Endothelial cell of umbilical vein (primary cell): ENCODE data around the gene RUBCN.
"Not testable (repeated sequence)": the region's sequence is repeated elsewhere in the genome, so short reads cannot be mapped to it uniquely, and the experiment has no call there.

Experiments used
- EZH2 ChIP-seq: IDR thresholded peaks from 2 replicates; pipeline ENCODE4 v1.6.1; 2012; ENCODE audit warnings: borderline replicate concordance, low read depth, mild to moderate bottlenecking, moderate library complexity, low read length, inconsistent platforms; ENCODE audit not compliant: severe bottlenecking
- FOS ChIP-seq: IDR thresholded peaks from 2 replicates; pipeline ENCODE4 v1.6.1; 2011; ENCODE audit warnings: mild to moderate bottlenecking, low read length, moderate library complexity, borderline replicate concordance; ENCODE audit not compliant: insufficient read depth
- GATA2 ChIP-seq: IDR thresholded peaks from 2 replicates; pipeline ENCODE4 v1.7.0; 2011; ENCODE audit warnings: low read depth, mild to moderate bottlenecking, moderate library complexity, mixed read lengths, low read length; ENCODE audit not compliant: insufficient read length, insufficient read depth
- POLR2A ChIP-seq: IDR thresholded peaks from 2 replicates; pipeline ENCODE4 v1.6.1; 2012; ENCODE audit warnings: low read depth, mild to moderate bottlenecking, control low read depth, low read length
- POLR2AphosphoS5 ChIP-seq: IDR thresholded peaks from 2 replicates; pipeline ENCODE4 v1.6.1; 2012; ENCODE audit warnings: low read depth, mild to moderate bottlenecking, control low read depth, low read length, moderate library complexity; ENCODE audit not compliant: insufficient read depth
- TF ChIP-seq, protein P1 (sequence below), 2 donors: IDR thresholded peaks; 1 replicate in 1 of 2; 2 replicates in 1 of 2; pipeline ENCODE4 v1.5.1; 2011; ENCODE audit warnings: low read length in 2 of 2, mild to moderate bottlenecking in 2 of 2, moderate library complexity in 2 of 2, control low read depth in 1 of 2, inconsistent platforms in 1 of 2, low read depth in 1 of 2; ENCODE audit not compliant: insufficient read depth in 1 of 2; ENCODE audit errors: extremely low read depth in 1 of 2
- TF ChIP-seq, protein P2 (sequence below): IDR thresholded peaks from 2 replicates; pipeline ENCODE4 v1.6.1; 2011; ENCODE audit not compliant: insufficient read depth, insufficient read length

DNA sequence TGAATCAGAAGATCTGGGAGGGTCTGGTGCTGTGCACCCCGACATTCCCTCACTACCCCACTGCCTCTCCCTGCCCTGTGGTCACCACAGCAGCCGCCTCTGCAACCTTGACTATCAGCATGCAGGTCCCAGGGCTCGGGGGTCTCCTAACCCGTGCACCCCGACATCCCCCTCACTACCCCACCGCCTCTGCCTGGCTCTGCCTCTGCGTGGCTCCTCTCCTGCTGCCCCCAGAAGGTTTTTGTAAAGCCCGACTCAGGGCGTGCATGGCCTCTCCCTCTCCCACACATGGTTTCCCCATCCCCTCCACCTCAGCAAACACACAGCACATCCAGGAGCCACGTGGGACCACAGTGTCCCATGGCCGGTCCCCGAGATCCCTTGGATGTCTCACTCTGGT, 79.7 kb downstream of the RUBCN start:
- TF ChIP-seq, protein P1, sequence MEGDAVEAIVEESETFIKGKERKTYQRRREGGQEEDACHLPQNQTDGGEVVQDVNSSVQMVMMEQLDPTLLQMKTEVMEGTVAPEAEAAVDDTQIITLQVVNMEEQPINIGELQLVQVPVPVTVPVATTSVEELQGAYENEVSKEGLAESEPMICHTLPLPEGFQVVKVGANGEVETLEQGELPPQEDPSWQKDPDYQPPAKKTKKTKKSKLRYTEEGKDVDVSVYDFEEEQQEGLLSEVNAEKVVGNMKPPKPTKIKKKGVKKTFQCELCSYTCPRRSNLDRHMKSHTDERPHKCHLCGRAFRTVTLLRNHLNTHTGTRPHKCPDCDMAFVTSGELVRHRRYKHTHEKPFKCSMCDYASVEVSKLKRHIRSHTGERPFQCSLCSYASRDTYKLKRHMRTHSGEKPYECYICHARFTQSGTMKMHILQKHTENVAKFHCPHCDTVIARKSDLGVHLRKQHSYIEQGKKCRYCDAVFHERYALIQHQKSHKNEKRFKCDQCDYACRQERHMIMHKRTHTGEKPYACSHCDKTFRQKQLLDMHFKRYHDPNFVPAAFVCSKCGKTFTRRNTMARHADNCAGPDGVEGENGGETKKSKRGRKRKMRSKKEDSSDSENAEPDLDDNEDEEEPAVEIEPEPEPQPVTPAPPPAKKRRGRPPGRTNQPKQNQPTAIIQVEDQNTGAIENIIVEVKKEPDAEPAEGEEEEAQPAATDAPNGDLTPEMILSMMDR (IDR thresholded peaks at IDR 0.05; ENCODE audit: extremely low read depth in 1 of 2, insufficient read depth in 1 of 2, low read depth in 1 of 2, low read length in 2 of 2) = not testable (repeated sequence)
- not testable (repeated sequence) for TF ChIP-seq POLR2AphosphoS5, EZH2, POLR2A, FOS, GATA2
- TF ChIP-seq, protein P2, sequence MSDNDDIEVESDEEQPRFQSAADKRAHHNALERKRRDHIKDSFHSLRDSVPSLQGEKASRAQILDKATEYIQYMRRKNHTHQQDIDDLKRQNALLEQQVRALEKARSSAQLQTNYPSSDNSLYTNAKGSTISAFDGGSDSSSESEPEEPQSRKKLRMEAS = not testable (repeated sequence)
